Activated CD8-positive, alpha-beta memory T cell treated with anti-CD3 and anti-CD28 coated beads, Interleukin-2, amount 10 ng/mL, durations not matched to agents 7 days and 5 days (primary cell): ENCODE results near the gene NMNAT2. TPM values are rescaled to one million over a fixed set of nuclear protein-coding genes. Genes with fewer than 3 reads are reported as not detected.

Source experiments
- ATAC-seq: fragments of 150-1000 bp; cut with Tn5 transposase; one replicate; pipeline ENCODE4 v1.10.0; 2021; ENCODE audit warnings: moderate library complexity
- CTCF ChIA-PET: fragments of 350-600 bp; sonication (Branson Sonifier 250); formaldehyde crosslinking; loops from one replicate; lab custom pipeline; 2021; ENCODE audit warnings: antibody characterized with exemption; lab: Charles Lee
- DNase-seq: peaks from one replicate; pipeline ENCODE4 v3.0.0-alpha.2; 2020
- H3K27ac Mint-ChIP-seq: one replicate; pipeline ENCODE4 v1.8.0; 2021; ENCODE audit warnings: mild to moderate bottlenecking, mixed read lengths
- H3K27me3 Mint-ChIP-seq: one replicate; pipeline ENCODE4 v1.8.0; 2021; ENCODE audit warnings: mixed read lengths
- H3K36me3 Mint-ChIP-seq: one replicate; pipeline ENCODE4 v1.8.0; 2021; ENCODE audit warnings: mild to moderate bottlenecking, mixed read lengths
- H3K4me1 Mint-ChIP-seq: one replicate; pipeline ENCODE4 v1.8.0; 2021; ENCODE audit warnings: mixed read lengths
- H3K4me3 Mint-ChIP-seq: one replicate; pipeline ENCODE4 v1.8.0; 2021; ENCODE audit warnings: mild to moderate bottlenecking, moderate library complexity, mixed read lengths
- H3K9me3 Mint-ChIP-seq: one replicate; pipeline ENCODE4 v1.8.0; 2022; ENCODE audit warnings: low read depth, mixed read lengths
- total RNA-seq, 2 experiments: library from RNA; stranded (reverse); gene quantifications; one replicate each; pipeline ENCODE4 v1.2.3, GENCODE V29; 2021

NMNAT2 gene
- total RNA-seq, 2 experiments from 2014 or later: not detected

- CTCF ChIA-PET: no interaction called here
- H3K27me3 Mint-ChIP-seq: peaks cover 22% of the 10 kb centered on the region
Measured at GRCh38 chr1:183368213-183369108, 49.7 kb downstream of the NMNAT2 start.

GRCh38 chr1:183366116-183366515, 52.1 kb downstream of the NMNAT2 start:
- no peaks in the 10 kb centered on the region for H3K9me3 Mint-ChIP-seq
- H3K4me3 Mint-ChIP-seq: no peak overlapping the region
- DNase-seq (no peak), ATAC-seq (no peak)
- H3K27me3 Mint-ChIP-seq: peaks cover 25% of the 10 kb centered on the region
- H3K4me1 Mint-ChIP-seq: no peaks in the 10 kb centered on the region
- no peak overlapping the region for H3K27ac Mint-ChIP-seq
- CTCF ChIA-PET: no interaction called here
- H3K36me3 Mint-ChIP-seq: no peaks in the 10 kb centered on the region

More at GRCh38 chr1:183368213-183369108, 49.7 kb downstream of the NMNAT2 start:
- H3K4me1 Mint-ChIP-seq: no peaks in the 10 kb centered on the region
- no peak for DNase-seq
- ATAC-seq: no peak
- no peaks in the 10 kb centered on the region for H3K36me3 Mint-ChIP-seq
- no peaks in the 10 kb centered on the region for H3K9me3 Mint-ChIP-seq
- no peak overlapping the region for H3K4me3 Mint-ChIP-seq
- H3K27ac Mint-ChIP-seq: no peak overlapping the region

- CTCF ChIA-PET: no interaction called here
- no peak for ATAC-seq
Measured at GRCh38 chr1:183365676-183366075, 52.5 kb downstream of the NMNAT2 start.

GRCh38 chr1:183365093-183365492, 53.1 kb downstream of the NMNAT2 start:
- no peak for ATAC-seq

More at GRCh38 chr1:183365676-183366075, 52.5 kb downstream of the NMNAT2 start:
- no peaks in the 10 kb centered on the region for H3K4me1 Mint-ChIP-seq
- no peak overlapping the region for H3K4me3 Mint-ChIP-seq
- H3K36me3 Mint-ChIP-seq: no peaks in the 10 kb centered on the region
- peaks cover 24% of the 10 kb centered on the region for H3K27me3 Mint-ChIP-seq
- DNase-seq: no peak
- H3K9me3 Mint-ChIP-seq: no peaks in the 10 kb centered on the region
- H3K27ac Mint-ChIP-seq: no peak overlapping the region

GRCh38 chr1:183363972-183364371, 54.2 kb downstream of the NMNAT2 start:
- H3K9me3 Mint-ChIP-seq: no peaks in the 10 kb centered on the region
- H3K4me1 Mint-ChIP-seq: no peaks in the 10 kb centered on the region
- H3K27ac Mint-ChIP-seq: no peak overlapping the region
- no peaks in the 10 kb centered on the region for H3K36me3 Mint-ChIP-seq
- no peak overlapping the region for H3K4me3 Mint-ChIP-seq
- CTCF ChIA-PET: no interaction called here
- no peak for DNase-seq
- no peak for ATAC-seq
- peaks cover 27% of the 10 kb centered on the region for H3K27me3 Mint-ChIP-seq

More at GRCh38 chr1:183365093-183365492, 53.1 kb downstream of the NMNAT2 start:
- Mint-ChIP-seq H3K4me3 (no peak overlapping the region), H3K9me3 (no peaks in the 10 kb centered on the region), H3K27ac (no peak overlapping the region), H3K4me1 (no peaks in the 10 kb centered on the region), H3K27me3 (peaks cover 26% of the 10 kb centered on the region), H3K36me3 (no peaks in the 10 kb centered on the region)
- CTCF ChIA-PET: no interaction called here
- no peak for DNase-seq

GRCh38 chr1:183361081-183361480, 57.1 kb downstream of the NMNAT2 start:
- H3K9me3 Mint-ChIP-seq: no peaks in the 10 kb centered on the region
- ATAC-seq (no peak), DNase-seq (no peak)
- no peak overlapping the region for H3K27ac Mint-ChIP-seq
- H3K4me3 Mint-ChIP-seq: no peak overlapping the region
- no peaks in the 10 kb centered on the region for H3K4me1 Mint-ChIP-seq
- no peaks in the 10 kb centered on the region for H3K36me3 Mint-ChIP-seq
- CTCF ChIA-PET: no interaction called here
- H3K27me3 Mint-ChIP-seq: peaks cover 21% of the 10 kb centered on the region

- H3K9me3 Mint-ChIP-seq: no peaks in the 10 kb centered on the region
- no peak overlapping the region for H3K27ac Mint-ChIP-seq
- H3K36me3 Mint-ChIP-seq: no peaks in the 10 kb centered on the region
- H3K4me3 Mint-ChIP-seq: no peak overlapping the region
- DNase-seq (no peak), ATAC-seq (no peak)
- CTCF ChIA-PET: no interaction called here
- H3K4me1 Mint-ChIP-seq: no peaks in the 10 kb centered on the region
- peaks cover 21% of the 10 kb centered on the region for H3K27me3 Mint-ChIP-seq
Measured at GRCh38 chr1:183360473-183360872, 57.7 kb downstream of the NMNAT2 start.

GRCh38 chr1:183356534-183357182, 61.5 kb downstream of the NMNAT2 start:
- Mint-ChIP-seq H3K27ac (no peak overlapping the region), H3K4me1 (no peaks in the 10 kb centered on the region), H3K9me3 (no peaks in the 10 kb centered on the region), H3K27me3 (peaks cover 11% of the 10 kb centered on the region), H3K4me3 (no peak overlapping the region), H3K36me3 (no peaks in the 10 kb centered on the region)
- ATAC-seq: no peak
- DNase-seq: no peak
- CTCF ChIA-PET: no interaction called here

GRCh38 chr1:183355797-183356196, 62.4 kb downstream of the NMNAT2 start:
- ATAC-seq (no peak), DNase-seq (no peak)
- Mint-ChIP-seq H3K4me1 (no peaks in the 10 kb centered on the region), H3K9me3 (no peaks in the 10 kb centered on the region), H3K4me3 (no peak overlapping the region), H3K36me3 (no peaks in the 10 kb centered on the region), H3K27me3 (peaks cover 11% of the 10 kb centered on the region), H3K27ac (no peak overlapping the region)
- CTCF ChIA-PET: no interaction called here

GRCh38 chr1:183355181-183355580, 63.0 kb downstream of the NMNAT2 start:
- ATAC-seq: no peak
- H3K36me3 Mint-ChIP-seq: no peaks in the 10 kb centered on the region
- CTCF ChIA-PET: no interaction called here
- peaks cover 13% of the 10 kb centered on the region for H3K27me3 Mint-ChIP-seq
- no peak overlapping the region for H3K4me3 Mint-ChIP-seq
- H3K9me3 Mint-ChIP-seq: no peaks in the 10 kb centered on the region
- no peak overlapping the region for H3K27ac Mint-ChIP-seq
- no peaks in the 10 kb centered on the region for H3K4me1 Mint-ChIP-seq
- DNase-seq: no peak

GRCh38 chr1:183353597-183353996, 64.6 kb downstream of the NMNAT2 start:
- CTCF ChIA-PET: no interaction called here
- Mint-ChIP-seq H3K27ac (no peak overlapping the region), H3K9me3 (no peaks in the 10 kb centered on the region), H3K36me3 (no peaks in the 10 kb centered on the region), H3K27me3 (peaks cover 21% of the 10 kb centered on the region), H3K4me1 (no peaks in the 10 kb centered on the region), H3K4me3 (no peak overlapping the region)
- no peak for ATAC-seq
- no peak for DNase-seq

- ATAC-seq (no peak), DNase-seq (no peak)
- Mint-ChIP-seq H3K27me3 (peaks cover 36% of the 10 kb centered on the region), H3K27ac (no peak overlapping the region), H3K4me3 (no peak overlapping the region), H3K9me3 (no peaks in the 10 kb centered on the region), H3K4me1 (no peaks in the 10 kb centered on the region), H3K36me3 (no peaks in the 10 kb centered on the region)
- CTCF ChIA-PET: interaction anchor here (0.6 kb wide), 1 partner anchor 8 kb away, joined by 3 read pairs; no protein-coding TSS in a partner anchor
Measured at GRCh38 chr1:183349201-183349711, 68.9 kb downstream of the NMNAT2 start.

- Mint-ChIP-seq H3K27me3 (peaks cover 34% of the 10 kb centered on the region), H3K4me1 (no peaks in the 10 kb centered on the region), H3K36me3 (no peaks in the 10 kb centered on the region), H3K27ac (no peak overlapping the region), H3K9me3 (no peaks in the 10 kb centered on the region), H3K4me3 (no peak overlapping the region)
- no peak for ATAC-seq
- no peak for DNase-seq
- CTCF ChIA-PET: no interaction called here
Measured at GRCh38 chr1:183346276-183346732, 71.9 kb downstream of the NMNAT2 start.
